Duodenal mucosa (tissue), 2 donors: Measurements from ENCODE around the gene LAIR2.

ENCODE experiments used
- H3K27ac ChIP-seq: one replicate; pipeline ENCODE4 v1.7.0; 2013; ENCODE audit warnings: low read depth, low read length
- H3K27me3 ChIP-seq, 2 donors: one replicate each; pipeline ENCODE4 v1.7.0; 2013; ENCODE audit warnings: low read length in 2 of 2, control low read depth in 1 of 2; ENCODE audit not compliant: insufficient read depth in 2 of 2, control insufficient read depth in 1 of 2
- H3K36me3 ChIP-seq, 2 donors: one replicate each; pipeline ENCODE4 v1.7.0; 2013; ENCODE audit warnings: low read length in 2 of 2, control low read depth in 1 of 2; ENCODE audit not compliant: insufficient read depth in 2 of 2, control insufficient read depth in 1 of 2
- H3K4me1 ChIP-seq, 2 donors: one replicate each; pipeline ENCODE4 v1.7.0; 2013; ENCODE audit warnings: low read length in 2 of 2, control low read depth in 1 of 2; ENCODE audit not compliant: insufficient read depth in 2 of 2, control insufficient read depth in 1 of 2
- H3K4me3 ChIP-seq, 2 donors: one replicate each; pipeline ENCODE4 v1.7.0; 2013; ENCODE audit warnings: low read length in 2 of 2, low read depth in 1 of 2
- H3K9ac ChIP-seq, 2 donors: one replicate each; pipeline ENCODE4 v1.7.0; 2013; ENCODE audit warnings: low read length in 2 of 2, low read depth in 1 of 2
- H3K9me3 ChIP-seq, 2 donors: one replicate each; pipeline ENCODE4 v1.7.0; 2013; ENCODE audit warnings: low read length in 2 of 2, control low read depth in 1 of 2; ENCODE audit not compliant: control insufficient read depth in 1 of 2

Gene LAIR2, protein sequence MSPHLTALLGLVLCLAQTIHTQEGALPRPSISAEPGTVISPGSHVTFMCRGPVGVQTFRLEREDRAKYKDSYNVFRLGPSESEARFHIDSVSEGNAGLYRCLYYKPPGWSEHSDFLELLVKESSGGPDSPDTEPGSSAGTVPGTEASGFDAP

DNA sequence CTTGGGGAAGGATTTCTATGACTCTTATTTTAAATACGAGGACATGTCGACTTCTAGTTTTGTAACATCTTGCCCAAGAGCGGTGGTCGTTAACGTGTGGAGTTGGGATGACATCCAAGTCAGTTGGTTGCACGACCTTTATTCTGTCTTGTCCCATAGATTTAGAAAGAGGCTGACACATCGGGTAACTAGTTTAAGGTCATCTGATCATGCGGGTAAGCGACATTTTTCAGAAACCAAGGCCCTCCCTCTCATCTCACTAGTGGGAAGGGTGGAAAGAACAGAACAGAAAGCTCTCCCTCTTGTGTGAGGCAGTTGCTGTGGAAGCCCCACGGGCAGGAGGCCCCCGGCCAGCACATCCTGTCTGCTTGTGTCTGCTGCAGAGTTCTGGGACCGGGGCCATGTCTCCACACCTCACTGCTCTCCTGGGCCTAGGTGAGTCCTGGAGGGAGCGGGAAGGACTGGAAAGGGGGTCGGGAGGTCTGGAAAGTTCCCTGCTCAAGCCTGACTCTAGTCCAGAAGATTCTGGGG is at the start of gene LAIR2:
TSS of gene LAIR2 (plus strand) at position 314 of the 531 bp plus-strand sequence. CDS start at position 402, 88 bp downstream.
- H3K9ac ChIP-seq = no peak within 1 kb of the TSS
- no peak within 1 kb of the TSS for H3K4me3 ChIP-seq
- H3K4me1 ChIP-seq = peaks cover 3 to 4% of the 10 kb centered on the region in 2 donors
- no peaks in the 10 kb centered on the region for H3K36me3 ChIP-seq
- H3K27me3 ChIP-seq = peaks cover 0 to 3% of the 10 kb centered on the region in 2 donors
- H3K9me3 ChIP-seq = no peaks in the 10 kb centered on the region
- H3K27ac ChIP-seq = no peak within 1 kb of the TSS

DNA sequence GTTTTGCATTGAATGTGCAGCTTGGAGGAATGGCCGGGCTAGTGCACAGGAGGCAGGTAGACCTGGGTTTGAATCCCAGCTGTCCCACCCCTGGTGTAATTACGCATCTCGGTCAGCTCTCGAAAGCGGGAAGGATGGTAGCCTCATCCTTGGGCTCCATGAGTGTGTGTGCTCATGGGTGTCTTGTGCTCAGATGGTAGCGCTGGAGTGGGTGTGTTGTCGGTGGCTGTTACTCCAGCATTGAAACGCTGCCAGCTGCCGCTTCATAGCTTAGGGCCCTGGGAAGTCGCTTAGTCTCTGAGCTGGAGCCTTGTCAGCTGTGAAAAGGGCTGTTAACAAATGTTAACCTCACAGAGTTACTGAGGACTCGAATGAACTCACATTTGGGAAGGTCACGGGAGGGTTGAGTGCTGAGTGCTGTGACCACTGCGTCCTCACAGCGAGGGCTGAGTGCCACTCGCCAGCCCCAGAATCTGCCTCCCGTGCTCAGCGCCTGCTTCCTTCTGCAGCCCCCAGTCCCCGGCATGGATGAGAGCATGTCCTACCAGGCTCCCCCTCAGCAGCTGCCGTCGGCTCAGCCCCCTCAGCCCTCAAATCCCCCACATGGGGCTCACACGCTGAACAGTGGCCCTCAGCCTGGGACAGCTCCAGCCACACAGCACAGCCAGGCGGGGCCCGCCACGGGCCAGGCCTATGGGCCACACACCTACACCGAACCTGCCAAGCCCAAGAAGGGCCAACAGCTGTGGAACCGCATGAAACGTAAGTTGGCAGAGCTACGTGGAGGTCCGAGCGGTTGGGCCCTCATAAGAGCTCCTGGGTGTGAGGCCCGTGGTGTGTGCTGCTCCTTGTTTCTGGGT is 48.5 kb upstream of the LAIR2 start:
- Histone ChIP-seq H3K4me1 (peaks cover 22 to 30% of the 10 kb centered on the region in 2 donors), H3K36me3 (peaks cover 66 to 83% of the 10 kb centered on the region in 2 donors), H3K9me3 (no peaks in the 10 kb centered on the region), H3K27ac (no peak overlapping the region), H3K27me3 (no peaks in the 10 kb centered on the region), H3K4me3 (no peak overlapping the region), H3K9ac (no peak overlapping the region)

DNA sequence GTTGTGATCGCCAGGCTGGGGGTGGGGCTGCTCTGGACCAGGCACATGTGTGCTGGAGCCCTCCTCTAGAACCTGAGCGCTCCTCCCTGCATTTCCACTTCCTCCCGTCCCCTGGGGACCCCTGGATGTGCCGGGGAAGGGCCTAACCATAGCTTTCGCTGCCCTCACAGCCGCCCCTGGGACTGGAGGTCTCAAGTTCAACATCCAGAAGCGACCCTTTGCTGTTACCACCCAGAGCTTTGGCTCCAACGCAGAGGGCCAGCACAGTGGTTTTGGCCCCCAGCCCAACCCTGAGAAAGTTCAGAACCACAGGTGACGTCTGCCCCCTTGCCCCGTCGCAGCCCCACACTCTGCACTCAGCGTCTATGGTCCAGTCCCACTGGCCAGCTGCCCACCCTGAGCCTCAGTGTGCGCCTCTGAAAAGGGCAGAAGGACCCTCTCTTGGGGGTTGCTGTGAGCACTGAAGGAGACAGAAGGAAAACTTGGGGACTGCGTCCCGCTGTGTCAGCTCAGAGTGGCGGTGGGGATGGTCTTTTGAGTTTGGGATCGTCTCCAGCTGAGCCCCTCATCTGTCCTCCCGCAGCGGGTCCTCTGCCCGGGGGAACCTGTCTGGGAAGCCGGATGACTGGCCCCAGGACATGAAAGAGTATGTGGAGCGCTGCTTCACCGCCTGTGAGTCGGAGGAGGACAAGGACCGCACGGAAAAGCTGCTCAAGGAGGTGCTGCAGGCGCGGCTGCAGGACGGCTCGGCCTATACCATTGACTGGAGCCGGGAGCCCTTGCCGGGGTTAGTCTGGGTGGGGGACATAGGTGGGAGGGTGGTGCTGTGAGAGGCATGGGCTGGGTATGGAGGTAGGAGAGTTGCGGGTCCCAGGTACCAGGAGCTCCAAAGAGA is 47.6 kb upstream of the LAIR2 start:
- Histone ChIP-seq H3K36me3 (peaks cover 66 to 92% of the 10 kb centered on the region in 2 donors), H3K9ac (no peak overlapping the region), H3K27ac (no peak overlapping the region), H3K4me3 (no peak overlapping the region), H3K4me1 (peaks cover 21 to 31% of the 10 kb centered on the region in 2 donors), H3K27me3 (no peaks in the 10 kb centered on the region), H3K9me3 (no peaks in the 10 kb centered on the region)

DNA sequence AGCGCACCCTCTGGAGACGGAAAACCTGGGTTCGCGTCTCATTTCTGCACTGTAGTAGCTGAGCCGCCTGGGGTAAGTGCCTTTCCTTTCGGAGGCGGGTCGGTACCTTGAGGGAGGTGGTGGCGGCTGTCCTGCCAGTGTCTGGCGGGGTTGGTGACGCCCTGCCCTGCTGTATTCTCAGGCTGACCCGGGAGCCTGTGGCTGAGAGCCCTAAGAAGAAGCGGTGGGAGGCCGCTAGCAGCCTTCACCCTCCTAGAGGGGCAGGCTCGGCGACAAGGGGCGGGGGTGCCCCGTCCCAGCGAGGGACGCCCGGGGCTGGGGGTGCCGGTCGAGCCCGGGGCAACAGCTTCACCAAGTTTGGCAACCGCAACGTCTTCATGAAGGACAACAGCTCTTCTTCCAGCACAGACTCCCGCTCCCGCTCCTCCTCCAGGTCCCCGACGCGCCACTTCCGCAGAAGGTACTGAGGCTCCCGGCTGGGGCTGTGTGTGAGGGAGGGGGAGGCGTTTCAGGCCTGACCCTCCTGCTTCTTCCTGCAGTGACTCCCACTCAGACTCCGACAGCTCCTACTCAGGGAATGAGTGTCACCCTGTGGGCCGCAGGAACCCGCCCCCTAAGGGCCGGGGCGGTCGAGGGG is 46.7 kb upstream of the LAIR2 start:
- Histone ChIP-seq H3K27me3 (no peaks in the 10 kb centered on the region), H3K27ac (no peak overlapping the region), H3K4me1 (peaks cover 12 to 25% of the 10 kb centered on the region in 2 donors), H3K9me3 (no peaks in the 10 kb centered on the region), H3K4me3 (no peak overlapping the region), H3K36me3 (peaks cover 66 to 93% of the 10 kb centered on the region in 2 donors), H3K9ac (no peak overlapping the region)

DNA sequence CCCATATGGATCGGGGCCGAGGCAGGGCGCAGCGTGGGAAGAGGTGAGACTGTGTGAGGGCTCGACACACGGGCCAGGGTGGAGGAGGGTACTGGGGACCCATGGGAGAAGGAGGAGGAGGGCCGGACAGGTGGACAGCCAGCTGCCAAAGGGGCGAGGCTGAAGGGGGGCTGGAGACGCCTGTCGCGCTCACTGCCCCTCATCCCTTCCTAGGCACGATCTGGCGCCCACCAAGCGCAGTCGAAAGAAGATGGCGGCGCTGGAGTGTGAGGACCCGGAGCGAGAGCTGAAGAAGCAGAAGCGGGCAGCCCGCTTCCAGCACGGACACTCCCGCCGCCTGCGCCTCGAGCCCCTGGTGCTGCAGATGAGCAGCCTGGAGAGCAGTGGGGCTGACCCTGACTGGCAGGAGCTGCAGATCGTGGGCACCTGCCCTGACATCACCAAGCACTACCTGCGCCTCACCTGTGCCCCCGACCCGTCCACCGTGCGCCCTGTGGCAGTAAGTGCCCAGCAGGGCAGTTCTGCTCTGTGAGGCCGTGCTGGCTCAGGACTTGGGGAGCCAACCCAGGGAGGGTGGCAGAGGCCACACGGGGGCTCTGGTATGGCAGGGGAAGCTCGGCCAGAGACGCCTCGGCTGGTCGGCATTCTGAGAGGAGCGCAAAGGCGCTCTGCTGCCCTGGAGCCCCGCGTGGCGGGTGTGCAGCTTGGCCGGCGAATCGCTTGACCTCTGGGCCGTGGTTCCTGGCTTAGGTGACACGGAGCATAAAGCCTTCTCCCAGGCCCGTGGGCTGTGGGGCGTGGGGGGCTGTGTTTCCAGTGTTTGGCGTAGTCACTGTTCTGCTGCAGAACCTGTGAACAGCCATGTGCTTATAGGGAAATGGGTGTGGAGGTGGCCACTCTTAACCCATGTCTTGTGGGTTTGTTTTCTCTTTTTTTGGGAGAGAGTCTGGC is 45.9 kb upstream of the LAIR2 start:
- H3K9ac ChIP-seq = no peak overlapping the region

DNA sequence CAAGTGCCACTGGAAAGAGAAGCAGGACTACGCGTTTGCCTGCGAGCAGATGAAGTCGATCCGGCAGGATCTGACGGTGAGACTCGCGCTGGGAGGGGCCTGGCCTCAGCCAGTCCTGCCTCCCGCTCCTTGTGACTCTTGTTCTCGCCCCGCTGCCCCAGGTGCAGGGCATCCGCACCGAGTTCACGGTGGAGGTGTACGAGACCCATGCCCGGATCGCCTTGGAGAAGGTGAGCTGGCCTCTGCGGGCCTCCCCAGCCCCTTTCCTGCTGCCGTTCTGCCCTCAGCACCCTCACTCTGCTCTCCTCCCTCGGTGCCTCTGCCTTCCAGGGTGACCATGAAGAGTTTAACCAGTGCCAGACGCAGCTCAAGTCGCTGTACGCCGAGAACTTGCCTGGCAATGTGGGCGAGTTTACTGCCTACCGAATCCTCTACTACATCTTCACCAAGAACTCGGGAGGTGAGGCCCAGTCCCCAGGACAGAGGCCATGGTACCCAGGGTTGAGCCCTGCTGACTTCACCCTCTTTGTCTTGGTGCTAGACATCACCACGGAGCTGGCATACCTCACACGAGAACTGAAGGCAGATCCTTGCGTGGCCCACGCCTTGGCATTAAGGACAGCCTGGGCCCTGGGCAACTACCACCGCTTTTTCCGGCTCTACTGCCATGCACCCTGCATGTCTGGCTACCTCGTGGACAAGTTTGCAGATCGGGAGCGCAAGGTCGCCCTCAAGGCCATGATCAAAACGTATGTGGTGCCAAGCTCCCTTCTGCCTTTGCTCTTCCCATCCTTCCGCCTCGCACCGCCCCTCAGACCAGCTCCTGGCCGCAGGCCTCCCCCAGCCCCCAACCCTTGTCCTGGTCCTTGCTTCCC is 44.6 kb upstream of the LAIR2 start:
- Histone ChIP-seq H3K4me1 (peaks cover 7 to 21% of the 10 kb centered on the region in 2 donors), H3K36me3 (peaks cover 48 to 84% of the 10 kb centered on the region in 2 donors), H3K9ac (no peak overlapping the region), H3K4me3 (no peak overlapping the region), H3K9me3 (no peaks in the 10 kb centered on the region), H3K27me3 (no peaks in the 10 kb centered on the region), H3K27ac (no peak overlapping the region)

More for the DNA sequence above, 45.9 kb upstream of the LAIR2 start:
- Histone ChIP-seq H3K4me1 (peaks cover 4 to 18% of the 10 kb centered on the region in 2 donors), H3K36me3 (peaks cover 61 to 93% of the 10 kb centered on the region in 2 donors), H3K4me3 (no peak overlapping the region), H3K9me3 (no peaks in the 10 kb centered on the region), H3K27ac (no peak overlapping the region), H3K27me3 (no peaks in the 10 kb centered on the region)

DNA sequence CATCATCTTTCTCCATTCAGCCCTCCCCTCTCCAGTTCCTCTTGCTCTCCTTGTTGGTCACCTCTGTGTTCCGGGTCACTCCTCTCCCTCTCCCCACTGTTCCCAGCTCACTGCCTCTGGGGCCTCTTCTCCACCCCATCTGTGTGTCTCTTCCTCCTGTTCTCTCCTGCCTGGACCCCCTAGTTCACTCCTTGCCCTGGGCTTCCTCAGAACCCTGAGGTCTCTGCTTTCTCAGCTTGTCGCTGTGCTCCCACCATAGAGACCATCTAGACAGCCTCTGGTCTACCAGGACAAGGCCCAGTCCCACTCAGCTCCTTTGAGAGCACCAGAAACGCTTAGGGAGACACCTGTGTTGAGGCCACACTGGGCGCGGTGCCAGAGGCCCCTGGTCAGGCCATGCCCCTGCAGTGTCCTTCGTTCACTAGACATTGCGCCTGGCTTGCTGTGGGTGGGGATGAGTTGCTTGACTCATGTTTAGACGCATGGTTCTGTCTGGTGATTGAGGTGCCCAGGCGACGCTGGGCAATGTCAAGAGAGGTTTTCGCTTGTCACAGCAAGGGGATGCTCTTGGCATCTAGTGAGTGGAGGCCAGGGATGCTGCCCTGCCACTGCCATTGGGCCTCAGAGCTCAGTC is 43.9 kb upstream of the LAIR2 start:
- Histone ChIP-seq H3K27me3 (no peaks in the 10 kb centered on the region), H3K4me1 (peaks cover 7 to 21% of the 10 kb centered on the region in 2 donors), H3K36me3 (peaks cover 41 to 77% of the 10 kb centered on the region in 2 donors), H3K9ac (no peak overlapping the region), H3K27ac (no peak overlapping the region), H3K9me3 (no peaks in the 10 kb centered on the region), H3K4me3 (no peak overlapping the region)
